Skeletal muscle satellite cell (primary cell): ENCODE results near the gene MISP3.
A peak's percentile ranks its signal among the peaks of the same experiment; 100 is the strongest.

Source experiments
- H3K27me3 ChIP-seq: 2 replicates; pipeline ENCODE4 v1.7.0; 2013; ENCODE audit warnings: low read length; ENCODE audit not compliant: control insufficient read depth, insufficient read depth
- H3K36me3 ChIP-seq: 2 replicates; pipeline ENCODE4 v1.7.0; 2013; ENCODE audit warnings: mild to moderate bottlenecking, control low read depth, low read length; ENCODE audit not compliant: insufficient read depth
- H3K4me1 ChIP-seq: 2 replicates; pipeline ENCODE4 v1.7.0; 2013; ENCODE audit warnings: low read length; ENCODE audit not compliant: control insufficient read depth, insufficient read depth
- H3K4me2 ChIP-seq: 2 replicates; pipeline ENCODE4 v1.7.0; 2013; ENCODE audit warnings: mild to moderate bottlenecking, low read length
- H3K4me3 ChIP-seq: 2 replicates; pipeline ENCODE4 v1.7.0; 2013; ENCODE audit warnings: low read length
- H3K9ac ChIP-seq: 2 replicates; pipeline ENCODE4 v1.7.0; 2013; ENCODE audit warnings: mild to moderate bottlenecking, low read depth, low read length, moderate library complexity
- H3K9me3 ChIP-seq: replicated peaks from 2 replicates; pipeline ENCODE4 v1.7.0; 2013; ENCODE audit warnings: mild to moderate bottlenecking, control low read depth, low read length

Gene MISP3

DNA sequence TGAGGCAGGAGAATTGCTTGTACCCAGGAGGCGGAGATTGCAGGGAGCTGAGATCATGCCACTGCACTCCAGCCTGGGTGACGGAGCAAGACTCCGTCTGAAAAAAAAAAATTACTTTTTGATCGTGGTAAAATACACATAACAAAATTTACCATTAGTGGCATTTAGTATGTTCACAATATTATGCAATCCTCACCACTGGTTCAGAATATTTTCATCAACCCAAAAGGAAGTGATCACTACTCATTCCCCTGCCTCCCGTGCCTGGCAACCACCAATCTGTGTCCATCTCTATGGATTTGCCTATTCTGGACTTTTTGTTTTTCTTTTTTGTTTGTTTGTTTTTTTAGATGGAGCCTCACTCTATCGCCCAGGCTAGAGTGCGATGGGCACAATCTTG is 9.5 kb upstream of the MISP3 start:
- Histone ChIP-seq H3K27me3 (peaks cover 32% of the 10 kb centered on the region), H3K9me3 (no peaks in the 10 kb centered on the region), H3K4me2 (no peak overlapping the region), H3K4me3 (no peak overlapping the region), H3K9ac (no peak overlapping the region), H3K4me1 (no peaks in the 10 kb centered on the region), H3K36me3 (no peaks in the 10 kb centered on the region)

DNA sequence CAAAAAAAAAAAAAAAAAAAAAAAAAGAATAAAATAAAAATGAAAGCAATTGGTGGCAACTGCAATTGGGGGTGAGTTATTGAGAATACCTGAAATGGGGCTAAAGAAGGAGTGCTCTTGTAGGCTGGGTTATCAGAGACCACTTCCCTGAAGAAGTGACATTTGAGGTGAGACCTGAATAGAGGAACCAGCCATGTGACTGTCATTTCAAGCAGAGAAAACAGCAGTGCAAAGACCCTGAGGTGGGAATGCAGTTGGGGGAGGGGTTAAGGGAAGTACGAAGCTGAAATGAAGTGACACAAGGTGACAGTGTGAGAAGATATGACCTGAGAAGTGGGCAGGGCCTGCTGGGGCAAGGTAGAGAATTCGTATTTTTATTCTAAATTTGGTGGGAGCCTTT is 6.5 kb upstream of the MISP3 start:
- Histone ChIP-seq H3K4me1 (no peaks in the 10 kb centered on the region), H3K36me3 (no peaks in the 10 kb centered on the region), H3K27me3 (peaks cover 4% of the 10 kb centered on the region), H3K9ac (no peak overlapping the region), H3K4me2 (no peak overlapping the region), H3K9me3 (no peaks in the 10 kb centered on the region), H3K4me3 (no peak overlapping the region)

GRCh38 chr19:14070268-14071050 is 2.1 kb upstream of the MISP3 start:
- Histone ChIP-seq H3K27me3 (no peaks in the 10 kb centered on the region), H3K9ac (no peak overlapping the region), H3K4me2 (no peak overlapping the region), H3K36me3 (no peaks in the 10 kb centered on the region), H3K4me1 (peaks cover 31% of the 10 kb centered on the region), H3K4me3 (no peak overlapping the region), H3K9me3 (no peaks in the 10 kb centered on the region)

DNA sequence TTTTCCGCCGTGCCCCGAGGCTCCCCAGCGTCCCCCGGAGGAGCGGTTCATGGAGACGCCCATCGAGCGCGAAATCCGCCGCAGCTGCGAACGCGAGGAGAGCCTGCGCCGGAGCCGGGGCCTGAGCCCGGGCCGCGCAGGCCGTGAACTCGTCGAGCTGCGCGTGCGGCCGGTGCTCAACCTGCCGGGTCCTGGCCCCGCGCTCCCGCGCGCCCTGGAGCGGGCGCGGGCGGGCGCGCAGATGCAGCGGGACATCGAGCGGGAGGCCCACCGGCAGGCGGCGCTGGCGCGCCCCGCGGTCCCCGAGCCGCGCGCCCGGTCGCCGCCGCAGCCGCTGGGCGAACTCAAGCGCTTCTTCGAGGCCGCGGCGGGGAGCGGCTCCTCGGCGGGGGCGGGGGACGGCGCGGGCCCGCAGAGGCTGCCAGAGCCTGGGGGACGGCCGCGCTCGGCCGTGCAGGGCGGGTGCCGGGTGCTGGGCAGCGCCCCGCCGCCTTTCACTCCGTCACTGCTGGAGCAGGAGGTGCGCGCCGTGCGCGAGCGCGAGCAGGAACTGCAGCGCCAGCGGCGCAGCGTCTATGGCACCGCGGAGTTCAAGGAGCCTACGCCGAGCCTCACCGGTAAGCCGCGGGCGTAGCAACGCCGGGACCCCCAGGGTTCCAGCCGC is 807 bp downstream of the MISP3 start:
- H3K9ac ChIP-seq: peak overlapping the region; percentile 74
- no peaks in the 10 kb centered on the region for H3K27me3 ChIP-seq
- H3K4me2 ChIP-seq: peak overlapping the region; percentile 96
- no peaks in the 10 kb centered on the region for H3K36me3 ChIP-seq
- peaks cover 32% of the 10 kb centered on the region for H3K4me1 ChIP-seq
- H3K4me3 ChIP-seq: peak overlapping the region; percentile 76
- no peaks in the 10 kb centered on the region for H3K9me3 ChIP-seq

DNA sequence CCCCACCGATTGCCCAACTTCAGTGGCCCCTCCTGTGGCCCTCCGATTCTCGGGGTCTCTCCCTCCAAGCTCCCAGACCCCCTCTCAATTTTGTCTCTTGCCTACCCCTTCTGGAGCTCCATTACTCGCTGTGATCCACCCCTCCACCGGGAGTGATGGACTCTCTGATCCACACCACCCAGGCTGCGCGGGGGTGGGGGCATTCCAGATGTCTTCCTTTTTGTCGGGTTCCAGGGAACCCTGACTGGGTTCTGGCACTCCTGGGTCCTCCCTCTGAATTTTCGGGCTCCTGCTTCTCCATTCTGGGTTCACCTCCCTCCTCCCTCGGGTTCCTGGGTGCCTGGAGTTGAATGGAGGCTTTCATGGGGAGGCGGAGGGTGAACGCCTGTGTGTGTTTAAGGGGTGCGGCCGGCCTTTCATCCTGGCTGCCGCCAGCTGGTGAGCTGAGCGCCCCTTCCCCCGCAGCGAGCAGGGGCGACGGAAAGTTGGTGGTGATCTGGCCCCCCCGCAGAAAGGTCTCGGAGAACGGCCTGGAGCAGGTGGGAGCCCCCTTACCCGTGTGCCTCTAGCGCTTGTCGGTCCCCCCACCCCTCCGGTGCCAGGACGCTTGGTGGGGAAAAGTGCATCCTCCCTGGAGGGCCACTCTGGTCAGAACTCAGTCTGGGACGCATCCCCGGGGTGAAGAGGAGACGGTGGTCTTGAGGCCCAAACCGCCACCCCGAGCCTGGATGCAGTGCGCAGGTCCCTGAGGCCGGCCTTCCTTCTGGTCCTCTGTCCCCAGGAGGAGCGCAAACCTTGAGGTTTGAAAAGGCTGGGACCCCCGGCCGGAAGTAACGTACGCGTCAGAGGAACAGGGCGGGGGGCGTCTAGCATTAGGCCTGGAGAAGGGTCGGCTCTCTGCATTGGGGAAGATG is 1.6 kb downstream of the MISP3 start:
- no peaks in the 10 kb centered on the region for H3K36me3 ChIP-seq
- H3K4me2 ChIP-seq: peak overlapping the region; percentile 96
- H3K27me3 ChIP-seq: no peaks in the 10 kb centered on the region
- H3K4me1 ChIP-seq: peaks cover 32% of the 10 kb centered on the region
- H3K9me3 ChIP-seq: no peaks in the 10 kb centered on the region
- peak overlapping the region; percentile 76 for H3K4me3 ChIP-seq
- H3K9ac ChIP-seq: peak overlapping the region; percentile 74

DNA sequence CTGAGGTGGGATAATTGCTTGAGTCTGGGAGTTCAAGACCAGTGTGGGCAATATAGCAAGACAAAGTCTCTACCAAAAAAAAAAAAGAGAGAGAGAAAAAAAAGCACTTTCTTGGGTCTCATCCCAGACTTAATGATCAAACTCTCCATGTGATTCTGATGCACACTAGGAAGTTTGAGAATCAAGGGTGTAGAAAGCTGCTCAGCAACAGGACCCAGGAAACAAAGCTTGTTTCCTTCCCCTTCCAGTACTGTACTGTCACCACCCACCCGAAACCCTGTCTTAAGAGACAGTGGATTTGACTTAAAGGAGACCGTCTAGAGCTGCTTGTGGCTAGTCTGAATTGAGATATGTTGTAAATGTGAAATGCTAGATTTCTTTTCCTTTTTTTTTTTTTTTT is 5.8 kb downstream of the MISP3 start:
- H3K4me1 ChIP-seq: peaks cover 26% of the 10 kb centered on the region
- H3K4me2 ChIP-seq: no peak overlapping the region
- H3K4me3 ChIP-seq: no peak overlapping the region
- H3K36me3 ChIP-seq: no peaks in the 10 kb centered on the region
- H3K9ac ChIP-seq: no peak overlapping the region
- H3K27me3 ChIP-seq: no peaks in the 10 kb centered on the region
- H3K9me3 ChIP-seq: no peaks in the 10 kb centered on the region

DNA sequence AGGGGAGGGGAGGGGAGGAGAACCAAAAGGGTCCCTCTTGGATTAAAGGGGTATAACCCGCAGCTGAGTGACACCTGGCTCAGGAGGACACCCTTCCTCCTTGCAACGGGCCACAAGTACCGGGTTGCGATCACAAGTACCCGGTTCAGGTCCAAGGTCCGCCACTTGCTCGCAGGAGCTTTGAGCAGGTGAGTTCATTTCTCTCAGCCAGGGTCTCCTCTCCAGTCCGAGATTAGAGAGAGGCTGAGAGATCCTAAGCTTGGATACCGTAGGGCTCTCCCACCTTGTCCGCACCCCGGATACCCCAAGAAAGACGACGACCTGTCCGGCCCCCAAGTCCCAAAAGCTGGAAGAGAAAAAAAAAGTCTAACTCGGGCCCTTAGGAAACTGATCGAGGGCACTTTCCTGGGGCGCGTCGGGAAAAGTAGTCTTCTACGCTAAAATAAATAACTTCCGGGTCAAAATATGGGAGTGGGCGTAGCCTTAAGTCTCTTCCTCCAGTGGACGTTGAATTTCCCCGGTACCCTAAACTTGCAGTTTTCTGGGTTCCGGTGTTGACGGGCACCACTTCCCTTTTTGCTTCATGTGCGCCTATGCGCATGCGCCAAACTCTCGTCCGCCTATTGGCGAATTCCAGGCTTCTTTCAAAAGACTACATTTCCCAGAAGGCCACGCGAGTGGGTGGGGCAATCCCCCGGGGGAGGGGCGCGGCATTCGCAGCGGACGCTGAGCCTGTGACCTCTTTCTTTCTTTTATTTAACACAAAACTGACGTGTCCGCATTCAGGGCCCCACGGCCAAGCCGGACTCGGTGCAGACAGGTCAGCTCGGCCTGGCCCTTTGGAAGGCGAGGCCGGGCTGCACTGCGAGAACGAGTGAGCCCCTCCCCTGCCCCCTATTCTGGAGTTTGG is 8.6 kb downstream of the MISP3 start:
- Histone ChIP-seq H3K4me2 (peak overlapping the region; percentile 99), H3K4me1 (peaks cover 11% of the 10 kb centered on the region)

DNA sequence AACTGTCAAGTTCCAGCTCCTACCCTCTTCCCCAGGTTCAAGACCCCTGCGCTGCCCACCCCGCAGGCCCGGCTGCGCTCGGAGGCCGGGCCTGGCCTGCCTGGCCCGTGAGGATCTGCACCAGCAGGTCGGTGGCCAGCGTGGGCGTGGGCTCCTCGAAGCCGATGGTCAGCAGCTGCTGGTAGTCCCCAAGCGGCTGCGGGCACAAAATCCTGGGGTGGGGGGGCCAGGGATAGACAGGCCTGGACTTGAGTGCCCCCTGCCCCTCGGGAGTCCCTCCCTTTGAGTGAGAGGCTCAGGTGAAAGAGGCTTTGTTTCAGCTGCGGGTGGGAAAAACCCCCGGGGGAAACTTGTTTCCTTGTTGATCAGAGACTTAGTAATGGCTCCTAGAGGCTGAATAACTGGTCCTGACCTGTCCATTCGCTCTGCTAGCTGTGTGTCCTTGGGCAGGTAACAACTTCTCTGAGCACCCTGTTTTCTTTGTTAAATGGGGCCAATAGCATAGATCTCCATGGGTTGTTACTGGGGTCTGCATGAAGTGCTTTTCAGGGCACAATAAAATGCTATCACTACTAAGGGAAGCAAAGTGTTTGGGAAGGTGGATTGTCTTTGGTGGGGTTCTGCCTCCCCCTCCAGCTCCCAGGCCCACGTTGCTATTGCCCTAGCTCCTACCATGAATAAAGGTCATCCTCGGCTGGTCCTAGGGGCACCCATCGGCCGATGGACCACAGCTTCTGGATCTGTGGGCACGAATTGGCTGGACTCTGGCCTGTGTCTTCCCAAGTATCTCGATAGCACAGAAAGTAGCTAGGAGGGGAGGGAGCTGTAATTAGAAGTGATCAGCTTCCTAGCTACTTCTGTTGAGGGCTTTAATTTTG is 9.4 kb downstream of the MISP3 start:
- Histone ChIP-seq H3K4me3 (peak overlapping the region; percentile 86), H3K4me1 (peaks cover 11% of the 10 kb centered on the region), H3K9ac (peak overlapping the region; percentile 88), H3K27me3 (no peaks in the 10 kb centered on the region), H3K9me3 (no peaks in the 10 kb centered on the region), H3K4me2 (peak overlapping the region; percentile 99), H3K36me3 (peaks cover 3% of the 10 kb centered on the region)

More for the DNA sequence above, 8.6 kb downstream of the MISP3 start:
- H3K9ac ChIP-seq: peak overlapping the region; percentile 88
- H3K4me3 ChIP-seq: peak overlapping the region; percentile 86
- H3K27me3 ChIP-seq: no peaks in the 10 kb centered on the region
- no peaks in the 10 kb centered on the region for H3K36me3 ChIP-seq
- no peaks in the 10 kb centered on the region for H3K9me3 ChIP-seq

DNA sequence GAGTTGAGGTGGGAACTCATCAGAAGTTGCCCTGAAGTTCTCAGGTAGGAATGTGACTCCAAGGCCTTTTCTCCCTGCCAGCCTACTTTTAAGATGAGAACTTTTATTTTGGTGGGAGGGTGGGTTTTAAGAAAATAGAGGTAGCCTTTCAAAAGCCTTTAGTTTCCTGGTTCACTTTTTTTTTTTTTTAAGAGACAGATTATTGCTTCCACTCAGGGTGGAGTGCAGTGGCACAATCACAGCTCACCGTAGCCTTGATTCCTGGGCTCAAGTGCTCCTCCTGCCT is 10.0 kb downstream of the MISP3 start:
- H3K36me3 ChIP-seq: peaks cover 3% of the 10 kb centered on the region
- peaks cover 11% of the 10 kb centered on the region for H3K4me1 ChIP-seq
- no peaks in the 10 kb centered on the region for H3K27me3 ChIP-seq
- H3K4me2 ChIP-seq: peak overlapping the region; percentile 99
- H3K9me3 ChIP-seq: no peaks in the 10 kb centered on the region
- H3K4me3 ChIP-seq: peak overlapping the region; percentile 86
- peak overlapping the region; percentile 88 for H3K9ac ChIP-seq

GRCh38 chr19:14085309-14085995 is 12.9 kb downstream of the MISP3 start, which contains the start of gene C19orf67:
C19orf67 (minus strand) TSS chr19:14085783; CDS start chr19:14085627, 156 bp downstream.
- no peak within 1 kb of the TSS for H3K9ac ChIP-seq
- H3K4me3 ChIP-seq: no peak within 1 kb of the TSS
- H3K36me3 ChIP-seq: peaks cover 14% of the 10 kb centered on the region
- no peaks in the 10 kb centered on the region for H3K9me3 ChIP-seq
- H3K4me2 ChIP-seq: no peak within 1 kb of the TSS
- no peaks in the 10 kb centered on the region for H3K27me3 ChIP-seq
- peaks cover 12% of the 10 kb centered on the region for H3K4me1 ChIP-seq
